GM12878 (cell line): ENCODE data around the gene EYA4. TPM values are rescaled to one million over a fixed set of nuclear protein-coding genes. Genes with fewer than 3 reads are reported as not detected.

Source experiments
- ATAC-seq: fragments of 200-7000 bp; cut with Tn5 transposase; 3 replicates; pipeline ENCODE4 v1.9.1; 2020; ENCODE audit warnings: mild to moderate bottlenecking, moderate library complexity
- BruUV-seq: library from RNA; stranded (reverse); fragments of 400-500 nt; replicated peaks from 2 replicates; lab custom pipeline; 2021; lab: Mats Ljungman, UMichigan
- CTCF ChIA-PET: fragments of 300-600 bp; sonication (Branson Sonifier 250); formaldehyde crosslinking; extraction: SDS; loops from one replicate; lab custom pipeline; 2021; ENCODE audit warnings: inconsistent platforms; lab: Yijun Ruan, JAX
- POLR2A ChIA-PET: fragments of 350-600 bp; formaldehyde crosslinking; extraction: SDS; loops from one replicate; lab custom pipeline; 2021; ENCODE audit warnings: inconsistent platforms; lab: Charles Lee
- RAD21 ChIA-PET: fragments of 300-600 bp; sonication (Branson Sonifier 250); formaldehyde crosslinking; loops from one replicate; lab custom pipeline; 2023; ENCODE audit warnings: antibody characterized with exemption; ENCODE audit not compliant: unreplicated experiment; lab: Charles Lee
- SMC1A ChIA-PET: fragments of 300-600 bp; sonication (Branson Sonifier 250); formaldehyde crosslinking; loops from one replicate; lab custom pipeline; 2023; ENCODE audit not compliant: unreplicated experiment, uncharacterized antibody; lab: Charles Lee
- DNase-seq: peaks from one replicate; pipeline ENCODE4 v3.0.0-alpha.2; 2011; ENCODE audit warnings: low read depth, low spot score
- FAIRE-seq: peaks from 3 replicates; lab custom pipeline; 2011; peaks lifted over from hg19 to GRCh38; lab: Jason Lieb, UNC
- H2AFZ ChIP-seq: 2 replicates; pipeline ENCODE4 v1.6.0; 2011; ENCODE audit warnings: low read depth, low read length, control low read depth; ENCODE audit not compliant: control insufficient read depth
- H3K27ac ChIP-seq: 2 replicates; pipeline ENCODE4 v1.5.1; 2011; ENCODE audit warnings: control low read depth; ENCODE audit not compliant: control insufficient read depth, insufficient read depth
- H3K27me3 ChIP-seq, 2 experiments: replicated peaks in 1 of 2; 2 replicates each; pipeline versions ENCODE4 v1.6.0 to v1.6.1; 2011; ENCODE audit warnings: low read length in 1 of 2; ENCODE audit not compliant: control insufficient read depth in 2 of 2, insufficient read depth in 2 of 2
- H3K36me3 ChIP-seq, 2 experiments: 2 replicates each; pipeline ENCODE4 v1.5.1; 2011; ENCODE audit warnings: low read length in 1 of 2; ENCODE audit not compliant: control insufficient read depth in 2 of 2, insufficient read depth in 2 of 2
- H3K4me1 ChIP-seq: 2 replicates; pipeline ENCODE4 v1.6.1; 2011; ENCODE audit warnings: mild to moderate bottlenecking, low read length, moderate library complexity, mixed read lengths; ENCODE audit not compliant: control insufficient read depth, insufficient read depth
- H3K4me2 ChIP-seq: 2 replicates; pipeline ENCODE4 v1.6.0; 2011; ENCODE audit warnings: control low read depth; ENCODE audit not compliant: control insufficient read depth, insufficient read depth
- H3K4me3 ChIP-seq: fragments of 200-600 bp; sonication (generic); 2 replicates; pipeline ENCODE4 v1.5.1; 2016
- H3K79me2 ChIP-seq: 2 replicates; pipeline ENCODE4 v1.6.0; 2011; ENCODE audit warnings: low read length; ENCODE audit not compliant: control insufficient read depth, insufficient read depth
- H3K9ac ChIP-seq: 2 replicates; pipeline ENCODE4 v1.8.0; 2011; ENCODE audit warnings: low read length, control low read depth, mixed read lengths; ENCODE audit not compliant: control insufficient read depth, insufficient read depth
- H3K9me3 ChIP-seq: replicated peaks from 3 replicates; pipeline ENCODE4 v1.5.1; 2011; ENCODE audit warnings: mild to moderate bottlenecking, low read length; ENCODE audit not compliant: control insufficient read depth, insufficient read depth
- H4K20me1 ChIP-seq: 2 replicates; pipeline ENCODE4 v1.6.0; 2011; ENCODE audit not compliant: control insufficient read depth, insufficient read depth
- CBX3 ChIP-seq: fragments of 200-600 bp; sonication (generic); IDR thresholded peaks from 2 replicates; pipeline ENCODE4 v1.6.1; 2016; ENCODE audit warnings: low read depth, borderline replicate concordance
- ETV6 ChIP-seq, 2 experiments: fragments of 450-650 bp in 1 of 2; IDR thresholded peaks in 1 of 2; conservative IDR thresholded peaks in 1 of 2; 2 replicates each; pipeline ENCODE4 v1.6.1; 2014; ENCODE audit warnings: antibody characterized with exemption in 1 of 2, borderline replicate concordance in 1 of 2, low read depth in 1 of 2, mild to moderate bottlenecking in 1 of 2, moderate library complexity in 1 of 2
- NR2C2 ChIP-seq: IDR thresholded peaks from 2 replicates; pipeline ENCODE4 v1.6.1; 2011; ENCODE audit warnings: borderline replicate concordance, low read depth; ENCODE audit not compliant: control insufficient read depth, insufficient read length
- RAD21 ChIP-seq: IDR thresholded peaks from 2 replicates; pipeline ENCODE4 v1.6.1; 2011; ENCODE audit warnings: mild to moderate bottlenecking, low read depth, low read length, moderate library complexity; ENCODE audit not compliant: insufficient read depth
- SMAD1 ChIP-seq: fragments of 450-650 bp; IDR thresholded peaks from 2 replicates; pipeline ENCODE4 v1.6.1; 2018; ENCODE audit warnings: mild to moderate bottlenecking, low read depth; ENCODE audit not compliant: partially characterized antibody
- SMAD5 ChIP-seq: IDR thresholded peaks from 2 replicates; pipeline ENCODE4 v1.6.1; 2016; ENCODE audit warnings: antibody characterized with exemption, low read depth
- SUZ12 ChIP-seq: fragments of 200-600 bp; sonication (generic); IDR thresholded peaks from one replicate; pipeline ENCODE4 v1.6.1; 2018; ENCODE audit warnings: antibody characterized with exemption, mild to moderate bottlenecking; ENCODE audit not compliant: unreplicated experiment
- TARDBP ChIP-seq: IDR thresholded peaks from 2 replicates; pipeline ENCODE4 v1.6.1; 2016; ENCODE audit warnings: borderline replicate concordance
- TCF7 ChIP-seq: IDR thresholded peaks from 2 replicates; pipeline ENCODE4 v1.6.1; 2014; ENCODE audit warnings: antibody characterized with exemption, borderline replicate concordance
- WGBS: methylation state at CpG from one replicate; pipeline ENCODE4 v1.1.6; 2016; ENCODE audit warnings: low lambda C conversion rate; ENCODE audit not compliant: insufficient replicate concordance, insufficient coverage; ENCODE audit errors: missing lambda C conversion rate; 5-methylcytosine and 5-hydroxymethylcytosine counted together
- in situ Hi-C: fragments of 300-500 bp; cut with MboI; formaldehyde crosslinking; loops from 9 replicates; pipeline ENCODE4 v1.14.3; 2018; ENCODE audit warnings: mixed read lengths
- intact Hi-C: fragments of 100-400 bp; cut with micrococcal nuclease; formaldehyde crosslinking; loops from one replicate; pipeline ENCODE4 v1.14.2; 2022; ENCODE audit not compliant: unreplicated experiment
- polyA plus RNA-seq, 11 experiments: library from polyadenylated mRNA; depleted of rRNA in 4 of 11; unstranded in 6 of 11; stranded (reverse) in 5 of 11; fragments of >200 nt; fragmentation: Nextera tagmentation in 4 of 11; fragmentation: Illumina TruSeq in 1 of 11; extraction: Ambion mirVana in 4 of 11; extraction: Trizol in 1 of 11; gene quantifications; 1 replicate in 1 of 11; 2 replicates in 10 of 11; pipeline versions ENCODE4 v1.2.1 to v1.2.3, GENCODE V29; 2011 to 2016; ENCODE audit warnings: inconsistent platforms in 2 of 11, missing spikeins in 2 of 11, low read depth in 1 of 11
- total RNA-seq, 4 experiments: library from RNA; depleted of rRNA in 3 of 4; stranded (reverse); fragments of >200 nt in 3 of 4; fragmentation: Illumina TruSeq in 1 of 4; extraction: Trizol in 1 of 4; gene quantifications; 2 replicates each; pipeline versions ENCODE4 v1.2.1 to v1.2.3, GENCODE V29; 2013 to 2021
- TF ChIP-seq, protein P1 (sequence below): IDR thresholded peaks from 2 replicates; pipeline ENCODE4 v1.6.1; 2012; ENCODE audit warnings: low read depth, low read length, improper control_type of control experiment
- TF ChIP-seq, protein P2 (sequence below): fragments of 450-650 bp; IDR thresholded peaks from 2 replicates; pipeline ENCODE4 v1.6.1; 2016; ENCODE audit warnings: mild to moderate bottlenecking
- TF ChIP-seq, protein P3 (sequence below): fragments of 450-650 bp; IDR thresholded peaks from 2 replicates; pipeline ENCODE4 v1.6.1; 2018; ENCODE audit warnings: mild to moderate bottlenecking, low read depth, moderate library complexity; ENCODE audit not compliant: partially characterized antibody
- TF ChIP-seq, protein P4 (sequence below): fragments of 450-650 bp; IDR thresholded peaks from 2 replicates; pipeline ENCODE4 v1.6.1; 2016; ENCODE audit warnings: mild to moderate bottlenecking
- TF ChIP-seq, protein P5 (sequence below): fragments of 450-650 bp; IDR thresholded peaks from 2 replicates; pipeline ENCODE4 v1.6.1; 2017; ENCODE audit warnings: mild to moderate bottlenecking, low read depth, inconsistent platforms; ENCODE audit not compliant: poor library complexity, severe bottlenecking

The EYA4 gene
- total and polyA plus RNA-seq, 10 of the 15 experiments (the other 5 are each of a cell fraction or from before 2014, with no cell fraction given): 0.02 TPM; not detected in 9

DNA sequence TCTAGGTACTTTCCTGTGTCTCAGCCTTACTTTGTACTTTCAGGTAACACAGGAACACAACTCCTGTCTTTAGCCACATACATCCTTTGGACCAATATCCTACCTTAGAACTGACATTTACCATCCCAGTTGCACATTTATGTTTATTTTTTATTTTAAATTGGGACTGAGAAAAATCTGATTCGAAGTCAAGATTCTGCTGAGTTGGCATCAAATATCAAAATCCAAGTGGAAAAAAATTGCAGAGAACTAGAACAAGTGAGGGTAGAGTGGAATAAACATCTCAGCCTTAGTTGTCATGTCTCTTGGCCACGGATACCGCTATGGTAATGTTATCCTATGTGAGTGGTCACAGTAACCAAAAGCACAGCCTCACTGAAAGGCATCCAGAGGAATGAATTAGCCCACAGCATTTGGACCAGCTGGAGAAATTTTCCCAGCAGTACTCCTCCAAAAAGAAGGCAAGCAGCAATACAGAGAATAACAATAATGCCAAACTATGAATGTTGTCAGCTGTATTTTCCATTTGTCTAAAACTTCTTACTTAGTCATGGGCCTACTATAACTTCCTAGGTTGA lies 17.6 kb upstream of the EYA4 start (continued):
- TF ChIP-seq SMAD5 (no peak), ETV6 (conservative IDR thresholded peaks at IDR 0.05 in 1 of 2, IDR thresholded peaks at IDR 0.05 in 1 of 2; ENCODE audit: borderline replicate concordance in 1 of 2, low read depth in 1 of 2) (no peak), NR2C2 (no peak)
- TF ChIP-seq, protein P1, sequence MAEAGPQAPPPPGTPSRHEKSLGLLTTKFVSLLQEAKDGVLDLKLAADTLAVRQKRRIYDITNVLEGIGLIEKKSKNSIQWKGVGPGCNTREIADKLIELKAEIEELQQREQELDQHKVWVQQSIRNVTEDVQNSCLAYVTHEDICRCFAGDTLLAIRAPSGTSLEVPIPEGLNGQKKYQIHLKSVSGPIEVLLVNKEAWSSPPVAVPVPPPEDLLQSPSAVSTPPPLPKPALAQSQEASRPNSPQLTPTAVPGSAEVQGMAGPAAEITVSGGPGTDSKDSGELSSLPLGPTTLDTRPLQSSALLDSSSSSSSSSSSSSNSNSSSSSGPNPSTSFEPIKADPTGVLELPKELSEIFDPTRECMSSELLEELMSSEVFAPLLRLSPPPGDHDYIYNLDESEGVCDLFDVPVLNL: no peak
- TF ChIP-seq, protein P2, sequence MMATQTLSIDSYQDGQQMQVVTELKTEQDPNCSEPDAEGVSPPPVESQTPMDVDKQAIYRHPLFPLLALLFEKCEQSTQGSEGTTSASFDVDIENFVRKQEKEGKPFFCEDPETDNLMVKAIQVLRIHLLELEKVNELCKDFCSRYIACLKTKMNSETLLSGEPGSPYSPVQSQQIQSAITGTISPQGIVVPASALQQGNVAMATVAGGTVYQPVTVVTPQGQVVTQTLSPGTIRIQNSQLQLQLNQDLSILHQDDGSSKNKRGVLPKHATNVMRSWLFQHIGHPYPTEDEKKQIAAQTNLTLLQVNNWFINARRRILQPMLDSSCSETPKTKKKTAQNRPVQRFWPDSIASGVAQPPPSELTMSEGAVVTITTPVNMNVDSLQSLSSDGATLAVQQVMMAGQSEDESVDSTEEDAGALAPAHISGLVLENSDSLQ: no peak

DNA sequence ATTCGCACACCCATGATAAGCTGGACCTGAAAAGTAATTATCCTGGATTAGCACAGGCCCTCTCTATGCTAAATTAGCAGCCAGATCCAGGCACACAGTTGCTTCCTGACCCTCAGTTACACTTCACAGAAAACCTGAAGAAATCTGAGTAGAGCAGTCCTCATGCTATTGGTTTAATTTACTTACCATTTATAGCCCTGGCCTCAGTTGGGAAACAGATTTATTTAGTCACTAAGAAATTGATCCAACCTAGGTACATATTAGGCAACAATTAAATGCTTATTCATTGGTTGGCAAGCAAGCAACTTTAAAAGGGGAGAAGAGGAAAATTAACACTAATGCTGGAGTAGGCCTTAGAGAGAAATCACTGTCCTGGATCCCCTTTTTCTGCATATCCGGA lies 15.6 kb upstream of the EYA4 start:
- no peaks in the 10 kb centered on the region for H3K36me3 ChIP-seq
- no peak overlapping the region for H3K27ac ChIP-seq
- intact Hi-C loops: no loop called here
- BruUV-seq: no TSS peak
- H3K9ac ChIP-seq: no peak overlapping the region
- ChIA-PET POLR2A (no interaction called here), SMC1A (no interaction called here), CTCF (no interaction called here), RAD21 (no interaction called here)
- 71% methylated on average over 2 of the region's 2 CpGs for WGBS
- no peak overlapping the region for H2AFZ ChIP-seq
- ATAC-seq (no peak), DNase-seq (no peak), FAIRE-seq (peak; percentile 38)
- in situ Hi-C loops: no loop called here
- H3K4me1 ChIP-seq: no peaks in the 10 kb centered on the region
- no peaks in the 10 kb centered on the region for H3K9me3 ChIP-seq
- no peaks in the 10 kb centered on the region for H4K20me1 ChIP-seq
- no peaks in the 10 kb centered on the region for H3K79me2 ChIP-seq
- H3K4me2 ChIP-seq: no peak overlapping the region
- H3K27me3 ChIP-seq: no peaks in the 10 kb centered on the region; a peak in 1 of 4 replicates
- no peak overlapping the region for H3K4me3 ChIP-seq
- no peak for TF ChIP-seq TCF7
- TF ChIP-seq SMAD1: no peak
- TF ChIP-seq, protein P3, sequence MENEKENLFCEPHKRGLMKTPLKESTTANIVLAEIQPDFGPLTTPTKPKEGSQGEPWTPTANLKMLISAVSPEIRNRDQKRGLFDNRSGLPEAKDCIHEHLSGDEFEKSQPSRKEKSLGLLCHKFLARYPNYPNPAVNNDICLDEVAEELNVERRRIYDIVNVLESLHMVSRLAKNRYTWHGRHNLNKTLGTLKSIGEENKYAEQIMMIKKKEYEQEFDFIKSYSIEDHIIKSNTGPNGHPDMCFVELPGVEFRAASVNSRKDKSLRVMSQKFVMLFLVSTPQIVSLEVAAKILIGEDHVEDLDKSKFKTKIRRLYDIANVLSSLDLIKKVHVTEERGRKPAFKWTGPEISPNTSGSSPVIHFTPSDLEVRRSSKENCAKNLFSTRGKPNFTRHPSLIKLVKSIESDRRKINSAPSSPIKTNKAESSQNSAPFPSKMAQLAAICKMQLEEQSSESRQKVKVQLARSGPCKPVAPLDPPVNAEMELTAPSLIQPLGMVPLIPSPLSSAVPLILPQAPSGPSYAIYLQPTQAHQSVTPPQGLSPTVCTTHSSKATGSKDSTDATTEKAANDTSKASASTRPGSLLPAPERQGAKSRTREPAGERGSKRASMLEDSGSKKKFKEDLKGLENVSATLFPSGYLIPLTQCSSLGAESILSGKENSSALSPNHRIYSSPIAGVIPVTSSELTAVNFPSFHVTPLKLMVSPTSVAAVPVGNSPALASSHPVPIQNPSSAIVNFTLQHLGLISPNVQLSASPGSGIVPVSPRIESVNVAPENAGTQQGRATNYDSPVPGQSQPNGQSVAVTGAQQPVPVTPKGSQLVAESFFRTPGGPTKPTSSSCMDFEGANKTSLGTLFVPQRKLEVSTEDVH: no peak
- TF ChIP-seq, protein P4, sequence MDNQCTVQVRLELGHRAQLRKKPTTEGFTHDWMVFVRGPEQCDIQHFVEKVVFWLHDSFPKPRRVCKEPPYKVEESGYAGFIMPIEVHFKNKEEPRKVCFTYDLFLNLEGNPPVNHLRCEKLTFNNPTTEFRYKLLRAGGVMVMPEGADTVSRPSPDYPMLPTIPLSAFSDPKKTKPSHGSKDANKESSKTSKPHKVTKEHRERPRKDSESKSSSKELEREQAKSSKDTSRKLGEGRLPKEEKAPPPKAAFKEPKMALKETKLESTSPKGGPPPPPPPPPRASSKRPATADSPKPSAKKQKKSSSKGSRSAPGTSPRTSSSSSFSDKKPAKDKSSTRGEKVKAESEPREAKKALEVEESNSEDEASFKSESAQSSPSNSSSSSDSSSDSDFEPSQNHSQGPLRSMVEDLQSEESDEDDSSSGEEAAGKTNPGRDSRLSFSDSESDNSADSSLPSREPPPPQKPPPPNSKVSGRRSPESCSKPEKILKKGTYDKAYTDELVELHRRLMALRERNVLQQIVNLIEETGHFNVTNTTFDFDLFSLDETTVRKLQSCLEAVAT: no peak
- TF ChIP-seq, protein P5, sequence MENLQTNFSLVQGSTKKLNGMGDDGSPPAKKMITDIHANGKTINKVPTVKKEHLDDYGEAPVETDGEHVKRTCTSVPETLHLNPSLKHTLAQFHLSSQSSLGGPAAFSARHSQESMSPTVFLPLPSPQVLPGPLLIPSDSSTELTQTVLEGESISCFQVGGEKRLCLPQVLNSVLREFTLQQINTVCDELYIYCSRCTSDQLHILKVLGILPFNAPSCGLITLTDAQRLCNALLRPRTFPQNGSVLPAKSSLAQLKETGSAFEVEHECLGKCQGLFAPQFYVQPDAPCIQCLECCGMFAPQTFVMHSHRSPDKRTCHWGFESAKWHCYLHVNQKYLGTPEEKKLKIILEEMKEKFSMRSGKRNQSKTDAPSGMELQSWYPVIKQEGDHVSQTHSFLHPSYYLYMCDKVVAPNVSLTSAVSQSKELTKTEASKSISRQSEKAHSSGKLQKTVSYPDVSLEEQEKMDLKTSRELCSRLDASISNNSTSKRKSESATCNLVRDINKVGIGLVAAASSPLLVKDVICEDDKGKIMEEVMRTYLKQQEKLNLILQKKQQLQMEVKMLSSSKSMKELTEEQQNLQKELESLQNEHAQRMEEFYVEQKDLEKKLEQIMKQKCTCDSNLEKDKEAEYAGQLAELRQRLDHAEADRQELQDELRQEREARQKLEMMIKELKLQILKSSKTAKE: no peak
- TF ChIP-seq TARDBP: no peak
- TF ChIP-seq RAD21: no peak
- TF ChIP-seq CBX3: no peak
- no peak for TF ChIP-seq SUZ12
